ENCODE results near the gene BBS9. TPM values are rescaled to one million over a fixed set of nuclear protein-coding genes. Genes with fewer than 3 reads are reported as not detected.

BBS9 gene
- total and polyA plus RNA-seq, 3 donors from 2014 or later, result 39.3 to 55.7 (median 53.3) TPM

DNA sequence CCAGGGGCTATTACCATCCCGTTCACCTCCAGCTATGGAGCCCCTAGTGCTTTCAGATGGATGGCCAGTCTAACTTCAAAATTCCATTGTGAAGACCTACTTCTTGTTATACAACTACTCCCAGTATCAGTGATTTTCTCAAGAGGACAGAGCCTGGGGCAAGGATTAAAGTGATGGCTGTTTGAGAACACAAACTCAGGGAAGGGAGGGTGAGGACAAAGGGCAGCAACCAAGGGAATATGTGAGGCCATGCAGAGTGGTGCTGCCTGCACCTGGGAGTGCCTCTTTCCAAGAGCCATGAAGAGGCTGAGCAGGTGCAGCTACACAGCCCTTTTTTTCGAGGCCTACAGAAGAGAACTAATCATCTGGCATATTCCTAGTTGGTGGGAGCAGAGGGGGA is 472.5 kb downstream of the BBS9 start:
- Histone ChIP-seq H3K36me3 (ENCODE audit: low read depth, missing control alignments) (no peaks in the 10 kb centered on the region), H3K9me3 (no peaks in the 10 kb centered on the region), H3K4me1 (no peaks in the 10 kb centered on the region), H3K27ac (no peak overlapping the region), H3K27me3 (no peaks in the 10 kb centered on the region), H3K4me3 (no peak overlapping the region)
- intact Hi-C loops (cut with DNase I; ENCODE audit: low total_unique reads), result no loop called here
- WGBS, 2 donors, result 91 to 92% methylated on average over 2 of the region's 2 CpGs
- no peak for DNase-seq
- TF ChIP-seq, protein P1, sequence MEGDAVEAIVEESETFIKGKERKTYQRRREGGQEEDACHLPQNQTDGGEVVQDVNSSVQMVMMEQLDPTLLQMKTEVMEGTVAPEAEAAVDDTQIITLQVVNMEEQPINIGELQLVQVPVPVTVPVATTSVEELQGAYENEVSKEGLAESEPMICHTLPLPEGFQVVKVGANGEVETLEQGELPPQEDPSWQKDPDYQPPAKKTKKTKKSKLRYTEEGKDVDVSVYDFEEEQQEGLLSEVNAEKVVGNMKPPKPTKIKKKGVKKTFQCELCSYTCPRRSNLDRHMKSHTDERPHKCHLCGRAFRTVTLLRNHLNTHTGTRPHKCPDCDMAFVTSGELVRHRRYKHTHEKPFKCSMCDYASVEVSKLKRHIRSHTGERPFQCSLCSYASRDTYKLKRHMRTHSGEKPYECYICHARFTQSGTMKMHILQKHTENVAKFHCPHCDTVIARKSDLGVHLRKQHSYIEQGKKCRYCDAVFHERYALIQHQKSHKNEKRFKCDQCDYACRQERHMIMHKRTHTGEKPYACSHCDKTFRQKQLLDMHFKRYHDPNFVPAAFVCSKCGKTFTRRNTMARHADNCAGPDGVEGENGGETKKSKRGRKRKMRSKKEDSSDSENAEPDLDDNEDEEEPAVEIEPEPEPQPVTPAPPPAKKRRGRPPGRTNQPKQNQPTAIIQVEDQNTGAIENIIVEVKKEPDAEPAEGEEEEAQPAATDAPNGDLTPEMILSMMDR (IDR thresholded peaks at IDR 0.05), result no peak
- TF ChIP-seq POLR2A (IDR thresholded peaks at IDR 0.05), result no peak

DNA sequence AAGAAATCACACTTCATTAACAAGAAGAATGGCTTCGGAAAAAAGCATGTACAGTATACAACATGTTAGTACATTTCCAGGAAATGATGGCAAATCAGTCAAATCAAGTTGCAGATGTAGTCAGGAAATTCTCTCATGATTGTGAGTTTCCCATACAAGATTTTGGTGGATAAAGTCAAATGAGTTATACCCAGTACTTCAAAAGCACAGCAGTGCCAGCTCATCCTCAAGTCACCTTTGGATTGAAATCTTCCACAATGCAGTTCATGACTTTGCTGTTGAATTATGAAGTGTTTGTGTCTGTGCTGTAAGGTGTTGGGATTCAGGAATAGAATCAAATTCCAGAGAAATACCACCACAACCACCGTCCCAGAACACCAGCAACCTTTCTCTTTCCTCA is 474.7 kb downstream of the BBS9 start:
- H3K36me3 ChIP-seq (ENCODE audit: low read depth, missing control alignments), result no peaks in the 10 kb centered on the region
- 89 to 94% methylated on average over 2 of the region's 2 CpGs for WGBS, 2 donors
- intact Hi-C loops (cut with DNase I; ENCODE audit: low total_unique reads), result no loop called here
- TF ChIP-seq, protein P1 (IDR thresholded peaks at IDR 0.05), result no peak
- TF ChIP-seq POLR2A (IDR thresholded peaks at IDR 0.05), result no peak
- no peak overlapping the region for H3K27ac ChIP-seq
- no peaks in the 10 kb centered on the region for H3K4me1 ChIP-seq
- no peaks in the 10 kb centered on the region for H3K9me3 ChIP-seq
- H3K27me3 ChIP-seq, result no peaks in the 10 kb centered on the region
- no peak for DNase-seq
- H3K4me3 ChIP-seq, result no peak overlapping the region

DNA sequence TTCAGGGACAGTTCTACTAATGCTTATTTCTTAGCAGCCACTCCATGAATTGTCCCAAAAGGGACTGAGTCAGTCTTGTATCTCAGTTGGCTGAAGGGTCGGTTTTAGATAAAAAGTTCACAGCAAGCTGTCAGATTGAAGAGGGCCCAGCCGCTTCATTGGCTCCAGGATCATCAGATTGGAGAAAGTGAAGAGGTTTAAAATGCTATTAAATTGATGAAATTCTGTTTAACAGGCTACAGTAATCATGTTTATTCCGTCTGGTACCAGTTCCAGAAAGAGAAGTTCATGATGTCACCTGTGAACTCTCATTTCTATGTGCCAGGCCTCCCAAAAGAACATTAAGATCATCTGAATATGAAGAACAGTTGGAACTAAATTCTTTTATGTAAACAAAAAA is 481.6 kb downstream of the BBS9 start:
- TF ChIP-seq POLR2A (IDR thresholded peaks at IDR 0.05), result no peak
- TF ChIP-seq, protein P1 (IDR thresholded peaks at IDR 0.05), result no peak
- 76 to 88% methylated on average over 3 of the region's 3 CpGs for WGBS, 2 donors
- no peaks in the 10 kb centered on the region for H3K36me3 ChIP-seq (ENCODE audit: low read depth, missing control alignments)
- H3K4me3 ChIP-seq, result no peak overlapping the region
- no peak overlapping the region for H3K27ac ChIP-seq
- H3K9me3 ChIP-seq, result no peaks in the 10 kb centered on the region
- no peaks in the 10 kb centered on the region for H3K4me1 ChIP-seq
- H3K27me3 ChIP-seq, result no peaks in the 10 kb centered on the region
- DNase-seq, result no peak
- intact Hi-C loops (cut with DNase I; ENCODE audit: low total_unique reads), result no loop called here

DNA sequence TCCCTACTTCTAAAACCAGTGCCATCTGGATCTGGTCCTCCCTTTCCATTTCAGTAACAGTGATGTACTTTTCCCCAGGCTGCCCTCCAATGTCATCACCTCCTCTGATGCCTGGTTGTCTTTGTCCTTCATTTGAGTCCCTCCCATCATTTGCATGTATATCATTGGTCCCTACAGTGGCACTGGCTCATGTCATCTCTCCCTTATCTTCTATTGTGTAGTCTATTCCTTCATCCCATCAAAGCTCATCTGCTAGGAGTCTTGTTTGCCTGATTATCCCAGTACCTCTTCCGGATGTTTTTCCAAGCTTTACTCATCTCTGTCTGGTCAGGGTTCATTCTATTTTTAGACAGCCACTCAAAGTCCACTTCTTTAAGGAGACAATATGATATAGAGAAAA is 483.1 kb downstream of the BBS9 start:
- intact Hi-C loops (cut with DNase I; ENCODE audit: low total_unique reads), result no loop called here
- H3K27ac ChIP-seq, result no peak overlapping the region
- no peaks in the 10 kb centered on the region for H3K27me3 ChIP-seq
- 76 to 86% methylated on average over 1 of the region's 1 CpG for WGBS, 2 donors
- no peaks in the 10 kb centered on the region for H3K4me1 ChIP-seq
- TF ChIP-seq, protein P1 (IDR thresholded peaks at IDR 0.05), result no peak
- TF ChIP-seq POLR2A (IDR thresholded peaks at IDR 0.05), result no peak
- no peak overlapping the region for H3K4me3 ChIP-seq
- no peak for DNase-seq
- no peaks in the 10 kb centered on the region for H3K9me3 ChIP-seq
- H3K36me3 ChIP-seq (ENCODE audit: low read depth, missing control alignments), result no peaks in the 10 kb centered on the region

DNA sequence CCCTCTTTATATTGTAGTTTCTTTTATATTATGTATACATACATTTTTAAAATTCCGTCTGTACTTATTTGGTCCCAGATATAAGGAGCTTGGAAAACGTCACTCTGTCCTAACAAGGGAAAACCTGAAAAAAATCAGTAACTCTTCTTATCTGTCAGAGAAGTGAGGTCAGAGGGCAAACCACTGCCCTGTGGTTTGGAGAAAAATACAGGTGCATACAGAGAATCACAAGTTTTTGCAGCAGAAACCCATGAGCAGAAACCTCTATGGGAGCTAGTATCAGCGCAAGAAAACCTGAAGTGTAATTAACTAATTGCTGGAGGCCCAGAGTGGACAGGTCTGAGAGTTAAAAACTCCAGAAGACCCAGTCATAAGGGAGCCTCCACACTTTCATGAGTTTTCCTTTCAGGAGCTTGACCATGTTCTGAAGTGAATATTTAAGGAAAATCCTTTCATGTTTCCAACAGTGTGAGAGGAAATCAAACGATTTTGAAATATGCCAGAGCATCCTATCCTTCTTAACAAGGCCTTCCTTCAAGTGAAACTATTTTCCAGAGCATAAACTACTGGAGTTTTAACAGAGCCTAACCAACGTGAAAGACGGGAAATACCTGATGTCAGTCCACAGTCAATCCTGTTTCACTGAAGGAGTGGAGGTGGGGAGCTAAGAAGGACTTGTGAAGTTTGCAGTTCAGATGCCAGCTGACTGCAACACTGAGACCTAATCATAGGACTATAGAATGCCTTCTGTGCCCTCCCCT is 485.2 kb downstream of the BBS9 start:
- H3K27me3 ChIP-seq, result no peaks in the 10 kb centered on the region
- H3K36me3 ChIP-seq (ENCODE audit: low read depth, missing control alignments), result no peaks in the 10 kb centered on the region
- no peaks in the 10 kb centered on the region for H3K9me3 ChIP-seq
- TF ChIP-seq, protein P1 (IDR thresholded peaks at IDR 0.05), result no peak
- TF ChIP-seq POLR2A (IDR thresholded peaks at IDR 0.05), result no peak
- DNase-seq, result no peak
- 88 to 91% methylated on average over 6 of the region's 6 CpGs for WGBS, 2 donors
- no peaks in the 10 kb centered on the region for H3K4me1 ChIP-seq
- no peak overlapping the region for H3K4me3 ChIP-seq
- H3K27ac ChIP-seq, result no peak overlapping the region
- intact Hi-C loops (cut with DNase I; ENCODE audit: low total_unique reads), result no loop called here

All from testis (tissue), 3 donors.